ENCODE results near the gene DYRK1A.
A peak's percentile ranks its signal among the peaks of the same experiment; 100 is the strongest.

The DYRK1A gene

DNA sequence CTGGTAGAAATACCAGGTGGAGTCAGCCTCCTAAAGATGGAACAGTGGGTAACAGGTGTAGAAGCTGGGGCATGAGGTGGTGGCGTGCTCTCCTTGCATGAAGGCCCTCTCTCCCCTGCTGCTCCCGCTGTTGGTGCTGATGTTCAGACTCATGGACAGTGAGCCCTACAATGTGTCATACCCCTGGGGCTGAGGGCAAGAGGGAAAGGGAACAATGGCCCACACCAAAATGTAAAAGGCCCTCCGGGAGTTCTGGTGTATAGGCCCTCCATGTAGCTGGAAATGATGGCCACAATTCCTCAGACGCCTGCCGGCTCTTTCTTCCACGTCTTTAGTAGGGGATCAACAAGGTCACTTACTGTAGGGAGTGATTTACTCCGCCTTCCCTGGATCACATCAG is 194.9 kb downstream of the DYRK1A start:
- Histone ChIP-seq H3K27me3 (ENCODE audit: insufficient read depth, low read length, poor library complexity, severe bottlenecking) (no peaks in the 10 kb centered on the region), H3K4me3 (ENCODE audit: low read length, poor library complexity, severe bottlenecking) (no peak overlapping the region), H2AFZ (ENCODE audit: low read length) (no peak overlapping the region), H3K9me2 (replicated peaks; ENCODE audit: low read depth, low read length) (no peaks in the 10 kb centered on the region), H4K20me1 (ENCODE audit: insufficient read depth, low read length, poor library complexity, severe bottlenecking) (no peaks in the 10 kb centered on the region), H3K36me3 (ENCODE audit: insufficient read depth, low read length) (no peaks in the 10 kb centered on the region), H3K79me2 (ENCODE audit: insufficient read depth, low read length) (peaks cover 6% of the 10 kb centered on the region; the same call in 1 of the 2 replicates), H3K4me2 (ENCODE audit: low read depth, low read length, poor library complexity, severe bottlenecking) (no peak overlapping the region), H3K4me1 (ENCODE audit: insufficient read depth, low read length, poor library complexity, severe bottlenecking) (peaks cover 20% of the 10 kb centered on the region), H3F3A (ENCODE audit: low read depth) (no peaks in the 10 kb centered on the region), H3K9me3 (ENCODE audit: insufficient read depth, low read depth, low read length) (no peaks in the 10 kb centered on the region), H3K9ac (ENCODE audit: low read depth, low read length, poor library complexity, severe bottlenecking) (no peak overlapping the region)
- TF ChIP-seq, protein P1, sequence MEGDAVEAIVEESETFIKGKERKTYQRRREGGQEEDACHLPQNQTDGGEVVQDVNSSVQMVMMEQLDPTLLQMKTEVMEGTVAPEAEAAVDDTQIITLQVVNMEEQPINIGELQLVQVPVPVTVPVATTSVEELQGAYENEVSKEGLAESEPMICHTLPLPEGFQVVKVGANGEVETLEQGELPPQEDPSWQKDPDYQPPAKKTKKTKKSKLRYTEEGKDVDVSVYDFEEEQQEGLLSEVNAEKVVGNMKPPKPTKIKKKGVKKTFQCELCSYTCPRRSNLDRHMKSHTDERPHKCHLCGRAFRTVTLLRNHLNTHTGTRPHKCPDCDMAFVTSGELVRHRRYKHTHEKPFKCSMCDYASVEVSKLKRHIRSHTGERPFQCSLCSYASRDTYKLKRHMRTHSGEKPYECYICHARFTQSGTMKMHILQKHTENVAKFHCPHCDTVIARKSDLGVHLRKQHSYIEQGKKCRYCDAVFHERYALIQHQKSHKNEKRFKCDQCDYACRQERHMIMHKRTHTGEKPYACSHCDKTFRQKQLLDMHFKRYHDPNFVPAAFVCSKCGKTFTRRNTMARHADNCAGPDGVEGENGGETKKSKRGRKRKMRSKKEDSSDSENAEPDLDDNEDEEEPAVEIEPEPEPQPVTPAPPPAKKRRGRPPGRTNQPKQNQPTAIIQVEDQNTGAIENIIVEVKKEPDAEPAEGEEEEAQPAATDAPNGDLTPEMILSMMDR (conservative IDR thresholded peaks at IDR 0.05; ENCODE audit: low read length): no peak
- no peak for TF ChIP-seq EZH2phosphoT487 (IDR thresholded peaks at IDR 0.05; ENCODE audit: borderline replicate concordance)

DNA sequence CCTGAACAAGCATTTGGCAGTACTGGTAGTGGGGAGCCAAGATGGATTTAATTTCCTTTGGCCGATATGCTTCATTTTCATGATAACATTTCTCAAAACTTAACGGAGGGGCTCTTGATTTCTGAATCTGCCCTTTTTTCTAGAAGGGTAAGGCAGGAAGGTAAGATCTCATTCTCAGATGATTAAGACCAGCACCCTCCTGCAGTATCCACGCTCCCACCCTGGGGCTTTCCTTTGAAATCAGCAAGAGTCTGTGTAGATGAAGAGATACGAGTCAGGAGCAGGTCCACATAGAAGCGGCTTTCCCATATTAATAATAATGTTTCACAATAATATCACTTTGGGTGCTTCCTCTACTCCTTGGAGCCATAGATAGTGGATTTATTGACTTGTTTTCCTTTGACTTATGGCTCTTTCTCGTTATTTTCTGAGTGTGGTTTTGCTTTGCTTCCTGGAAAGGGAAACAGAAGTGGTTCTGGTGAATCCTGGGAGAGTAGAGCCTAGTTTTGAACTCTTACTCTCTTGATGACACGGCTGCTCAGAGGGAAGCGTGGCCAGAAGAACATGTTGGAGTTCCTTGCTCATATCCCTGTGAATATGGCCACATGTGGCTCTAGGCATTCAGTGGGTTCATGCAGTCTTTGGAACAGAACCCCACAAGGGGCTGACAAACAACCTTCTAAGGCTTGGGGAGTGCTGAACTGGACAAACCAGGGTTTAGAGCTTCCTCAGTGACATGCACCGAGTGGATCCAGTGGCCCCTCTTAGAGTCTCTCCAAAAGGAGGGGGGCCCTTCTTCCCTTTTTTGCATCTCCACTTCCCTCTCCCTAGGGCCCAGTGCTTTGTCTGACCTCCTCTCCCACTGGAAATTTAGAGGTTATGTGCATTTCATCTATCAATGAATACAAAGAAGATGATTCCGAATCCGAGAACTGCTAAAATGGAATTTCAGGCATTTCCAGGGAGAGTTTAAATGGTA is 195.7 kb downstream of the DYRK1A start:
- H3K9ac ChIP-seq (ENCODE audit: low read depth, low read length, poor library complexity, severe bottlenecking): peak overlapping the region; percentile 77
- peak overlapping the region; percentile 89 for H3K4me2 ChIP-seq (ENCODE audit: low read depth, low read length, poor library complexity, severe bottlenecking)
- H2AFZ ChIP-seq (ENCODE audit: low read length): no peak overlapping the region
- H3K27me3 ChIP-seq (ENCODE audit: insufficient read depth, low read length, poor library complexity, severe bottlenecking): no peaks in the 10 kb centered on the region
- no peaks in the 10 kb centered on the region for H4K20me1 ChIP-seq (ENCODE audit: insufficient read depth, low read length, poor library complexity, severe bottlenecking)
- H3K9me2 ChIP-seq (replicated peaks; ENCODE audit: low read depth, low read length): no peaks in the 10 kb centered on the region
- peaks cover 20% of the 10 kb centered on the region for H3K4me1 ChIP-seq (ENCODE audit: insufficient read depth, low read length, poor library complexity, severe bottlenecking)
- no peaks in the 10 kb centered on the region for H3K36me3 ChIP-seq (ENCODE audit: insufficient read depth, low read length)
- peak overlapping the region; percentile 81 for H3K4me3 ChIP-seq (ENCODE audit: low read length, poor library complexity, severe bottlenecking)
- no peaks in the 10 kb centered on the region for H3F3A ChIP-seq (ENCODE audit: low read depth)
- no peak for TF ChIP-seq EZH2phosphoT487 (IDR thresholded peaks at IDR 0.05; ENCODE audit: borderline replicate concordance)
- TF ChIP-seq, protein P1 (conservative IDR thresholded peaks at IDR 0.05; ENCODE audit: low read length): no peak
- H3K9me3 ChIP-seq (ENCODE audit: insufficient read depth, low read depth, low read length): no peaks in the 10 kb centered on the region
- peaks cover 6% of the 10 kb centered on the region; the same call in 1 of the 2 replicates for H3K79me2 ChIP-seq (ENCODE audit: insufficient read depth, low read length)

DNA sequence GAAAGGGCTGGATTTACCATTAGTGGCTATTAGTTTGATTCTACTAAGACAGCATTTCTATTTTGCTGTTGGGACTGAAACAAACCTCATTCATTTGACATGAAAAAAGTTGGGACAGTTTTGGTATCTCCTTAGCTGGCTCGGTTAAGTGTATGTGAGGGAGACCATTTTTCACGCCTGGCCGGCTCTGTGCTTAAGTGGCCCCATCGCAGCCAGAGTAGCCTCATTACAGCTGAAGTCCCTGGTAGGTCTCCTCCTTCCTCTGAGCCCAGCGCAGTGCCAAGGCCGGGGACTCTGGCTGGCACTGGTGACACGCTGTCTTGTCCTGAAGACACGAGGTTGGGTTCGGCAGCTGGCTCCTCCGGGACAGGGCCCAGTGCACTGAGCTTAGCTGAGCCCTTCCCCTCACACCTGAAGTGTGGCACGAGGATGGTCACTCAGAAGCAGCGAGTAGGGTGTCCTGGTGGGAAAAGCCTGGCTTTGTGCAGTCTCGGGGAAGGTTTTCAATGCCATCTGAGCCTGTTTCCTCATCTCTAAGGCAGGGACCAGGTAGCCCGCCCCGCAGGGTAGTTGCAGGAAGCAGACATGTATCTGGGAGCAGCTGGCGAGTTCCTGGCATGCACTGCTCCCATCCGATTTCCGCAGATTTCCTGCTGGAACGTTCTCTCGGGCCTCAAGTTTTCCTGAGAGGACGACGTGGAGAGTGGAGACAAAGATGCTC is 196.5 kb downstream of the DYRK1A start:
- H3K4me1 ChIP-seq (ENCODE audit: insufficient read depth, low read length, poor library complexity, severe bottlenecking): peaks cover 20% of the 10 kb centered on the region
- peak overlapping the region; percentile 90 for H2AFZ ChIP-seq (ENCODE audit: low read length)
- H4K20me1 ChIP-seq (ENCODE audit: insufficient read depth, low read length, poor library complexity, severe bottlenecking): no peaks in the 10 kb centered on the region
- H3K36me3 ChIP-seq (ENCODE audit: insufficient read depth, low read length): no peaks in the 10 kb centered on the region
- H3K9me2 ChIP-seq (replicated peaks; ENCODE audit: low read depth, low read length): no peaks in the 10 kb centered on the region
- peak overlapping the region; percentile 89 for H3K4me2 ChIP-seq (ENCODE audit: low read depth, low read length, poor library complexity, severe bottlenecking)
- H3F3A ChIP-seq (ENCODE audit: low read depth): no peaks in the 10 kb centered on the region
- no peaks in the 10 kb centered on the region for H3K9me3 ChIP-seq (ENCODE audit: insufficient read depth, low read depth, low read length)
- H3K9ac ChIP-seq (ENCODE audit: low read depth, low read length, poor library complexity, severe bottlenecking): peak overlapping the region; percentile 77
- H3K79me2 ChIP-seq (ENCODE audit: insufficient read depth, low read length): peaks cover 6% of the 10 kb centered on the region; the same call in 1 of the 2 replicates
- TF ChIP-seq, protein P1 (conservative IDR thresholded peaks at IDR 0.05; ENCODE audit: low read length): no peak
- no peak for TF ChIP-seq EZH2phosphoT487 (IDR thresholded peaks at IDR 0.05; ENCODE audit: borderline replicate concordance)
- H3K27me3 ChIP-seq (ENCODE audit: insufficient read depth, low read length, poor library complexity, severe bottlenecking): no peaks in the 10 kb centered on the region
- H3K4me3 ChIP-seq (ENCODE audit: low read length, poor library complexity, severe bottlenecking): peak overlapping the region; percentile 81
